ENCODE data around the gene NLRP3.
A peak's percentile ranks its signal among the peaks of the same experiment; 100 is the strongest.

The NLRP3 gene

GRCh38 chr1:247445526-247446356 lies 29.8 kb downstream of the NLRP3 start:
- Histone ChIP-seq H3K27me3 (ENCODE audit: insufficient read depth, low read depth, severe bottlenecking) (peaks cover 49% of the 10 kb centered on the region), H3K27ac (no peak overlapping the region), H3K9me3 (ENCODE audit: severe bottlenecking) (peaks cover 5% of the 10 kb centered on the region), H3K36me3 (no peaks in the 10 kb centered on the region), H3K4me3 (ENCODE audit: low read depth, low read length) (no peak overlapping the region)
- no peak for TF ChIP-seq CTCF (IDR thresholded peaks at IDR 0.05; ENCODE audit: low read depth, low read length)
- no peak for DNase-seq

- no peak overlapping the region; the same call in 1 of the 2 replicates for H3K27ac ChIP-seq
- H3K4me3 ChIP-seq (ENCODE audit: low read depth, low read length), result peak overlapping the region; percentile 55
- H3K9me3 ChIP-seq (ENCODE audit: severe bottlenecking), result peaks cover 5% of the 10 kb centered on the region
- H3K36me3 ChIP-seq, result no peaks in the 10 kb centered on the region
- no peak for DNase-seq
- H3K27me3 ChIP-seq (ENCODE audit: insufficient read depth, low read depth, severe bottlenecking), result peaks cover 58% of the 10 kb centered on the region
- TF ChIP-seq CTCF (IDR thresholded peaks at IDR 0.05; ENCODE audit: low read depth, low read length), result no peak
These were observed 31.4 kb downstream of the NLRP3 start for GRCh38 chr1:247447162-247447909.

GRCh38 chr1:247448107-247448791 lies 32.3 kb downstream of the NLRP3 start:
- DNase-seq, result peak; percentile 77
- TF ChIP-seq CTCF (IDR thresholded peaks at IDR 0.05; ENCODE audit: low read depth, low read length), result peak; percentile 41; the same call in 1 of the 2 replicates
- peak overlapping the region; percentile 55 for H3K4me3 ChIP-seq (ENCODE audit: low read depth, low read length)
- no peaks in the 10 kb centered on the region for H3K36me3 ChIP-seq
- H3K27ac ChIP-seq, result peak overlapping the region; percentile 61
- H3K27me3 ChIP-seq (ENCODE audit: insufficient read depth, low read depth, severe bottlenecking), result peaks cover 57% of the 10 kb centered on the region
- H3K9me3 ChIP-seq (ENCODE audit: severe bottlenecking), result peaks cover 5% of the 10 kb centered on the region

GRCh38 chr1:247451388-247452010 lies 35.5 kb downstream of the NLRP3 start:
- Histone ChIP-seq H3K27me3 (ENCODE audit: insufficient read depth, low read depth, severe bottlenecking) (peaks cover 83% of the 10 kb centered on the region), H3K9me3 (ENCODE audit: severe bottlenecking) (peaks cover 5% of the 10 kb centered on the region), H3K27ac (no peak overlapping the region), H3K36me3 (no peaks in the 10 kb centered on the region), H3K4me3 (ENCODE audit: low read depth, low read length) (no peak overlapping the region)
- DNase-seq, result no peak
- TF ChIP-seq CTCF (IDR thresholded peaks at IDR 0.05; ENCODE audit: low read depth, low read length), result no peak

- peaks cover 87% of the 10 kb centered on the region for H3K27me3 ChIP-seq (ENCODE audit: insufficient read depth, low read depth, severe bottlenecking)
- H3K27ac ChIP-seq, result no peak overlapping the region
- no peak for TF ChIP-seq CTCF (IDR thresholded peaks at IDR 0.05; ENCODE audit: low read depth, low read length)
- H3K4me3 ChIP-seq (ENCODE audit: low read depth, low read length), result no peak overlapping the region
- DNase-seq, result no peak
- no peaks in the 10 kb centered on the region for H3K36me3 ChIP-seq
- H3K9me3 ChIP-seq (ENCODE audit: severe bottlenecking), result peaks cover 1% of the 10 kb centered on the region
These were observed 36.6 kb downstream of the NLRP3 start for GRCh38 chr1:247452447-247453039.

All from WERI-Rb-1 (cell line).